Fibroblast of skin of abdomen (primary cell): Measurements from ENCODE around the gene UPF2.
"Not testable (repeated sequence)": the region's sequence is repeated elsewhere in the genome, so short reads cannot be mapped to it uniquely, and the experiment has no call there.

Experiments used
- DNase-seq: peaks from one replicate; pipeline ENCODE4 v3.0.0-alpha.2; 2013

The UPF2 gene

GRCh38 chr10:12042409-12042796, 206 bp downstream of the UPF2 start:
- peak; percentile 23 for DNase-seq

DNA sequence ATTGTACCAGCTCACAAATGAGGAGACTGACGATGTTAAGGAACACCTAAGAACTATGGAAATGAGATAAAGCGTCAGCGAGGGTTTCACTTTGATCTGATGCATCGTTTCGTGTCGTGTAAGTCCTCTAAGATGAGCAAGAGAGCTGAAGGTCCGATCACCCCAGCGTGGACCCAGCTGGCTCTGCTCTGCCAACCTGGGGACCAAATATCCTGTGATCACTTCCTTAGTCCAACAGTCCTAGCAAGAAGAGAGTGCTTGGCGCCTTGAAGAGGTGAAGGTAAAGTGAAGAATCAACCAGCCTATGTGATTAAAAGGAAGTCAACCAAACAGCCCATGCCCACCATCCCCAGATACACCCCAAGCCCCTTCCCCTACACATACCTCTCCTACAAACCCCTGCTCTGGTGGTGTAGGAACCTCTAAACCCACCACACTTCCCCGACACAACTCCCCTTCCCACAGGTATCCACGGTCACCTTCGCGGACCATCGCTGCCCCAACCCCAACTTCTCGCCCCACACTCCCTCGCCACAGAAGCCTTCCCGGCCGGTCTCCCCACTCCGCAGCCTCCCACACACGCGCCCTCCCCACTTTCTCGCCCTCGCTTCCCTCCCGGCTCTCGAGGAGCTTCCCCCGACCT, 722 bp downstream of the UPF2 start:
- DNase-seq: peak; percentile 4

DNA sequence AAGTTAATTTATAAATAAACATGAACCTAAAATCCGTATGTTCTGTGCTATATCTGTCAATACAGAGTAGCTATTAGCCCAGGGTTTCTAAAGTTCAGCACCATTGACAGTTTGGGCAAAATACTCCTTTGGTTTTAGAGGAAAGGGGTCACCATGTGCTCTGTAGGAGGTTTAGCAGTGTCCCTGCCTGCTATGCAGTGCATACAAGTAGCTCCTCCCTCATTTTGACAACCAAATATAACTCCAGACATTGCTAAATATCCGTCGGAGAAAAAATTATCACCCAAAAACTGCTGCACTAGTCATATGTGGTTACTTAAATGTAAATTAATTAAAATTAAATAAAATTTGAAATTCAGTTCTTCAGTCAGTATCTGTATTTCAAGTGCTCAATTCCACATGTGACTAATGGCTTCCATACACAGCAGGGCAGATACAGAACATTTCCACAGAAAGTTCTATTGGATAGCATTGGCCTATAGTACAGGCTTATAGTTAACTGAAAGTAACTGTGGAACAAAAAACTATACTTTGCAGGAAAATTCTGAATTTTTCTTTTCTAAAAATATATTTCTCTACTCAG, 6.4 kb downstream of the UPF2 start:
- DNase-seq: no peak

DNA sequence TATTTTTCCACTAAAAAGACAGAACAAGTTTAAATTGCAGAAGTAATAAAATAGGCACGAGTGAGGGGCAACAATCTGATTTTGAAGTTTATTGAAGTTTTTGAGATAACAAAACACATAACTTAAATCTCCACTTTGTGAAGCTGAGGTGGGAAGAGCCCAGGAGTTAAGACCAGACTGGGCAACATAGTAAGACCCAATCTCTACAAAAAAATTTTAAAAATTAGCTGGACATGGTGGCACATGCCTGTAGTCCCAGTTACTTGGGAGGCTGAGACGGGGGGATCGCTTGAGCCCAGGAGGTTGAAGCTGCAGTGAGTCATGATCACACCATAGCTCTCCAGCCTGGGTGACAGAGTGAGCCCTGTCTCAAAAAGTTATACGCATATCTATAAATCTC, 11.2 kb downstream of the UPF2 start:
- no peak for DNase-seq

GRCh38 chr10:12027539-12027938, 15.1 kb downstream of the UPF2 start:
- no peak for DNase-seq

DNA sequence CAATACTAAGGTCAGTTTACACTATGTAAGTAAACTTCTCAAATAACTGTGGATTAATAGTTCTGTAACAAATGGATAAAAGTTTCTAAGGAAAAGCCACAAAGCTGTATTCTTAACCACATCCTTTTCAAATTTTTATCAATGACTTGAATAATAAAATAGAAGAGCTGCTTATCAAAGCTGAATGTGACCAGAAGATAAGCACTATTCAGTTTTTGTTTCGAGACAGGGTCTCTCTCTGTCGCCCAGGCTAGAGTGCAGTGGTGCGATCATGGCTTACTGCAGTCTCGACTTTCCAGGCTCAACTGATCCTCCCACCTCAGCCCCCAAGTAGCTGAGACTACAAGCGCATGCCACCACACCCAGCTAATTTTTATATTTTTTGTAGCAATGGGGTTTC, 17.0 kb downstream of the UPF2 start:
- no peak for DNase-seq

- DNase-seq: no peak
Measured at GRCh38 chr10:12022580-12023257, 19.9 kb downstream of the UPF2 start.

GRCh38 chr10:12020574-12020973, 22.0 kb downstream of the UPF2 start:
- no peak for DNase-seq

DNA sequence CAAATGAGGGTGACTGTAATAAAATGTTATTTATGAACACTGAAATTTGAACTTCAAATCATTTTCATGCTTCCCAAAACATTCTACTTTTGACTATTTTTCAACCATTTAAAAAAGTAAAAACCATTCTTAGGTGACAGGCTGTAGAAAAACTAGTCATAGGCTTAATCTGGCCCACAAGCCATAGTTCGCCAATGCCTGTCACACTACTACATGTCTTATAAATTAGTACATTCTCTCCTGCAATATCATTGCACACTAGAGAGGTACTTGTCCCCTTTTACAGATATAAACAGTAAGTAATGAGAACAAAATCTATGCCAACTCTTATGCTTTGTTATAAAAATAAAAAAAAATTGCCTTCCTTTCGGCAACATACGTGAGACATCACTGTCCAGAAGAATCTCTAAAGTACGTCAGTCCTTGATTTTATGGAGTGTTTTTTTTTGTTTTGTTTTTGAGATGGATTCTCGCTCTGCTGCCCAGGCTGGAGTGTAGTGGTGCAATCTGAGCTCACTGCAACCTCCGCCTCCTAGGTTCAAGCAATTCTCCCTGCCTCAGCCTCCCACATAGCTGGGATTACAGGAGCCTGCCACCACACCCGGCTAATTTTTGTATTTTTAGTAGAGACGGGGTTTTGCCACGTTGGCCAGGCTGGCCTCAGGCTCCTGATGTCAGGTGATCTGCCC, 23.2 kb downstream of the UPF2 start:
- no peak for DNase-seq

DNA sequence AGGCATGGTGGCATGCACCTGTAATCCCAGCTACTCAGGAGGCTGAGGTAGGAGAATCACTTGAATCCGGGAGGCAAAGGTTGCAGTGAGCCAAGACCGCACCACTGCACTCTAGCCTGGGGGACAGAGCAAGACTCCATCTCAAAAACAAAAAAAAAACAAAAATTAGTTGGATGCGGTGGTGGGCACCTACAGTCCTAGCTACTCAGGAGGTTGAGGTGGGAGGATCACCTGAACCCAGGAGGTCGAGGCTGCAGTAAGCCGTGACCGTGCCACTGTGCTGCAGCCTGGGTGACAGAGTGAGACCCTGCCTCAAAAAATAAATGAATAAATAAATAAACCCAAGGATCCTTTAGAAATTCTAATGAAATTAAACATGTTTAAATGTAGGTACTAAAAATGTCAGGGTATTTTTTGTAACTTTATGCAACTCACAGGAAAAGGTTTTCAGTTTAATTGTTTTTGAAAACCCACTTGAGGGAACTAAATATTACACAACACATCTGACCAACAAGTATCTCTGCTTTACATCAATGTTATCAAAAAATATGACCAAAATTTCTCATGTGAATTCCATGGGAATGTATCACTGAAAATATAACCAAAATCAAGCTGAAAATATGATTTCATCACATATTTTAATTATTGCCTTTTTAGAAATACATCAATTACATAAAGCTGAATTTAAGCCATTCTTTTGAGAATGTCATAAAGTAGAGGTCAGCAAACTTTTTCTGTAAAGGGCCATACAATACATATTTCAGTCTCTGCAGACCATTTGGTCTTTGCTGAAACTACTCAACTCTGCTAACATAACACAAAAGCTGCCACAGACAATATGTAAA, 23.9 kb downstream of the UPF2 start:
- DNase-seq: peak; percentile 38

GRCh38 chr10:12013926-12014325, 28.7 kb downstream of the UPF2 start:
- no peak for DNase-seq

DNA sequence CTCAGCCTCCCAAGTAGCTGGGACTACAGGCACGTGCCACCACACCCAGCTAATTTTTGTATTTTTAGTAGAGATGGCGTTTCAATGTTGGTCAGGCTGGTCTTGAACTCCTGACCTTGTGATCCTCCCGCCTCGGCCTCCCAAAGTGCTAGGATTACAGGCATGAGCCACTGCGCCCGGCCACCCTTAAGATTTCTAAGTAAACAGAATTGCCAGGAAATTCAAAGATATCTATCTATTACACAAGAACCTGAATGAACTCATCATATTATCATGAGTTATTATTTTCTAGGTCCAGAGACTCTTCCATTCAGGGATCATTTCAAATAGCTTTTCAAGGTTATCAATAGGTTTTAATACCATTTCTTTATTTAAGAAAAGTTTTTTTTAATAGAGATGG, 29.2 kb downstream of the UPF2 start:
- DNase-seq: not testable (repeated sequence)

DNA sequence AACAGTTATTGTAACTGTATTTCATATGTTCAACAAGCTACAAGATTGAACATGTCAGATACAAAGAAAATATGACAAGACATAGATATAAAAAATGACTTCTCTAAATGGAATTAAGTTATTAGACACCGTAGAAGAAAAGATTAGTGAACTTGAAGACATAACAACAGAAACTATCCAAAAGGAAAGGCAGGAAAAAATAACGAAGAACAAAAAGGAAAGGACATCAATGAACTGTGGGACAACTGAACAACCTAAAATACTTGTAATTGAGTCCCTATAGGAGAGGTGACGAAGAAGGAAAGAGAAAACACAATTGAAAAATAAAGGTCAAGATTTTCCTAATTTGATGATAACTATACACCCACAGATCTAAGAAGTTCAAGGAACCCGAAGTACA, 32.3 kb downstream of the UPF2 start:
- DNase-seq: no peak

- not testable (repeated sequence) for DNase-seq
Measured at GRCh38 chr10:12008842-12009241, 33.8 kb downstream of the UPF2 start.

DNA sequence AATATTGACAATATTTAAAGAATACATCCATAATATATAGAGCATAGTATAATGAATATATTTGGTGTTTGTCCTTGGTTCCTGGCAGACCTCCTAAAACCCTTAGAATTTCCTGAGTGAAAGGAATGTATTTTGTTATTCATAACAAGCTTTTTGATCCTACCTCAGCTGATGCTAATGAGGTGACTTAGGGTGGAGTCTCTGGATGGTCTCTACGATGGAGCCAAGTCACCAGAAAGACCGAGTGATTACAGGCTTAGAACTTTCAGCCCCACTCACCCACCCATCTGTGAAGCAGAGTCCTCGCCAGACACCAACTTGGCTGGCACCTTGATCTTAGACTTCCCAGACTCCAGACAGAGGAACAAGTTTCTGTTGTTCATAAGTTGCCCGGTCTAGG, 35.9 kb downstream of the UPF2 start:
- no peak for DNase-seq

GRCh38 chr10:11993834-11994468, 48.7 kb downstream of the UPF2 start:
- DNase-seq: no peak

GRCh38 chr10:11988924-11989323, 53.7 kb downstream of the UPF2 start:
- no peak for DNase-seq

DNA sequence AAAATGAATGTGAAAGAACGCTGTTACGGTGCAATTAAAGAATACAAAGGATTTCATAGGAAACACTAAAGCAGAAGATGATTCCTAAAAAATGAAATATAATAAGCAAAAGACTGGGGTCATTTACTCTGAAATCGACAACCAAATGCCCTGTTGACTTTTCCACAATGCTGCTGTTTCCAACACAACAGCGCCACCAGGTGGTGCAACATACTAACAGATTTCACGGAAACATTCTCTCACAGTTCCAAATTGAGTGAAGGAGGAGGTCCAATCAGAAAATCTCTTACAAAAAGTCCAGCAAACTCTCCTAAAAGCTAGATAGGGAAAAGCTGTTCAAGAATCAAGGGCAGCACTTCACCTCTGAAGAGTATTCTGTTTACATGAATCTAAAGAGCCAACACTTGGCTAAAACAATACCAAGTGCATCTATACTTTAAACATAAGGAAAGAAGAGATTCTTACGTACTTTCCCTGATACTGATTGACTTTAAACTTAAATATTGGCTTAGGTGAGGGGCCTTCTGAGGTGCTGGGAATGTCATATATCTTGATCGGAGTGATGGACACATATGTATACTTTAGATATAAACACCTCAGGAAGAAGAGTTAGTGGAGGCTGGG, 55.9 kb downstream of the UPF2 start:
- DNase-seq: peak; percentile 74

DNA sequence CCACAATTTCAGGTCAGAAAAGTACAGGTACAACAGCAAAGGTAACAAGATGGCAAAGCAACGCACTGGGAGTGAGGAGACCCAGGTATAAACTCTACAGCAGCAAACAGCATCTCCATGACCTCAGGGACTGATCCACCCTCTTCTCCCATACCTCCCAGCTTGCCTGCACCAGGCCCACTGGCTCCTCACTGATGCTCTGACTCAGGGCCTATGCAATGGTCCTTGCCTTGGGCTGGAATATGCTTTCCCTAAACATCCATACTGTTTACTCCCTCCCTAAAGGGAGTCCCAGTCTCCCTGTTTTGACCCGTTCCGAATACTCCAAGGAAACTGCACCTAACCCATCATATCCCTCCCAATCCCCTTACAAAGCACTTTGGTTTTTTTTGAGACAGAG, 60.4 kb downstream of the UPF2 start:
- DNase-seq: no peak

DNA sequence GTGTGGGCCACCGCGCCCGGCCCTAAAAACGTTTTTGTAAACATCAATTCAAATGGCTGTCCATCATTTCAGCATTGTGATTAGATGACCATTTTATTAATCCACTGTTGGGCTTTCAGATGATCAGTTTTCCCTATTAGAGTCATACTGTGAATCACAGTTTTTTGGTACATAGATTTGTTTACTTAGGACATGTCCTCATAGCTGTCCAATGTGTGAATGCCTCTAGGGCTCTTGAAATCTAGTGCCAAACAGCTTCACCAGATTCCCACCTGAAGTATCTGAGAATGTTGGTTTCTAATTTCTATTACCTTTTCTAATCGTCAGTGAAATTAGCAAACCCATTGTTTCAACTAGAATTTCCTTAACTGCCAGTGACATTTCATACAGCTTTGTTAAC, 66.8 kb downstream of the UPF2 start:
- DNase-seq: no peak

GRCh38 chr10:11972523-11972922, 70.1 kb downstream of the UPF2 start:
- not testable (repeated sequence) for DNase-seq

DNA sequence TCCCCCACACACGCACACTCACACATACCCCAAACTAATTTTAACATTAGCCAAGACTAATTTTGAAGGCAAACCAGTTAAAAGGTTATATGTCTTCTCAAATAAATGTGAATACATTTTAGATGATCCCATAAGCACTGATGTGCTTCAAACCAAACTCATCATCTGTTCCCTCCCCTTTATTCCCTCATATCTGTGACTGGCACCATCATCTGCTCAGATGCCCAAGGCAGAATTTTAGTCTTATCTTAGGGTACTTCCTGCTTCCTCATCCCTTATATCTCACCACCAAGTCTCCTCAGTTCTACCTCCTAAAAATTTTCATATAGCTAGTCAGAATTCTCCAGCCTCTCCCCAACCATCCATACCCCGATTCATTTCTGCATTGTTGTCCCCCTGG, 80.4 kb downstream of the UPF2 start:
- no peak for DNase-seq
